Measurements from ENCODE around the gene SLC6A7. TPM values are rescaled to one million over a fixed set of nuclear protein-coding genes. Genes with fewer than 3 reads are reported as not detected.
A peak's percentile ranks its signal among the peaks of the same experiment; 100 is the strongest.

The SLC6A7 gene
- not detected for polyA plus RNA-seq (2013, experiment 1 of 2)
- polyA plus RNA-seq (2013, experiment 2 of 2), result not detected

GRCh38 chr5:150189728-150190502 is at the start of gene SLC6A7:
SLC6A7 (plus strand) TSS chr5:150190062; CDS start chr5:150190328, 266 bp downstream.
- no peaks in the 10 kb centered on the region for H3K9me3 ChIP-seq (ENCODE audit: insufficient read depth, low read depth, low read length)
- WGBS, result 3% methylated on average over 58 of the region's 58 CpGs
- H3K27ac ChIP-seq (ENCODE audit: low read depth, low read length), result no peak within 1 kb of the TSS
- H3K27me3 ChIP-seq (ENCODE audit: insufficient read depth, low read length), result peaks cover 84% of the 10 kb centered on the region
- peaks cover 19% of the 10 kb centered on the region; the same call in 1 of the 2 replicates for H3K4me1 ChIP-seq (ENCODE audit: insufficient read depth, low read length)
- no peak within 1 kb of the TSS for H3K9ac ChIP-seq (ENCODE audit: low read depth, low read length)
- no peaks in the 10 kb centered on the region for H3K36me3 ChIP-seq (ENCODE audit: insufficient read depth, low read length)
- H3K4me3 ChIP-seq (ENCODE audit: low read length), result peak within 1 kb of the TSS; percentile 50

GRCh38 chr5:150140830-150141229 is 49.0 kb upstream of the SLC6A7 start:
- no peaks in the 10 kb centered on the region for H3K9me3 ChIP-seq (ENCODE audit: insufficient read depth, low read depth, low read length)
- H3K36me3 ChIP-seq (ENCODE audit: insufficient read depth, low read length), result no peaks in the 10 kb centered on the region
- H3K4me1 ChIP-seq (ENCODE audit: insufficient read depth, low read length), result peaks cover 65% of the 10 kb centered on the region
- no peak overlapping the region for H3K27ac ChIP-seq (ENCODE audit: low read depth, low read length)
- H3K4me3 ChIP-seq (ENCODE audit: low read length), result no peak overlapping the region
- H3K9ac ChIP-seq (ENCODE audit: low read depth, low read length), result no peak overlapping the region
- H3K27me3 ChIP-seq (ENCODE audit: insufficient read depth, low read length), result no peaks in the 10 kb centered on the region
- WGBS, result 82% methylated on average over 11 of the region's 11 CpGs

DNA sequence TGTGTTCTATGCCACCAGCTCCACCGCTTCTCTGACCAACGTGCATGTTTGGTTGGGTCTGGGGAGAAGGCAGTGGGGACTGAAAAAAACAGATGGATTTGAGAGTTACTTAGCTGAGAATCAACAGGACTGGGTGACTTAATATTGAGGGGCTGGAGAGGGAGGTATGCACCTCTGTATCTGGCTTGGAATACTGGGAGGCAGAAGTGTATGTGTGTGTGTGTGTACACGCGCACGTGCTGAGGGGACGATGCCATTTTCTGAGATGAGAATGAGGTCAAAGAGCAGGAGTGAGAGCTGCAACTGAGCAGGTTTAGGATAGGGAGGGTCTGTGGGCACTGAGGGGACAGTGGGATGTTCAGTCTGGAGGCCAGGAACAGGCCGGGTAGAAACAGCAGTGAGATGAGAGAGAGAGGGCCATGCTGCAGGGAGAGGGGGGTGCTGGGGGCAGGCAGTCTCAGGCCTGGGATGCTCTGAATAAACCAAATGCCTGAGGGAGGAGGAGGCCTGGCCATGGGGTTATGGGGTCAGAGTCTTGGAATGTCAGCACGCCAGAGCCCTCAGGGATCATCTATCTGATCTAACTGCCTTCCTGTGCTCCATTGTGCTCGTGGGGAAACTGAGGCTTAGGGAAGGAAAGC is 48.2 kb upstream of the SLC6A7 start:
- no peak overlapping the region for H3K9ac ChIP-seq (ENCODE audit: low read depth, low read length)

GRCh38 chr5:150142185-150142958 is 47.5 kb upstream of the SLC6A7 start:
- WGBS, result 84% methylated on average over 14 of the region's 14 CpGs
- no peak overlapping the region for H3K9ac ChIP-seq (ENCODE audit: low read depth, low read length)
- H3K27me3 ChIP-seq (ENCODE audit: insufficient read depth, low read length), result no peaks in the 10 kb centered on the region
- no peak overlapping the region for H3K27ac ChIP-seq (ENCODE audit: low read depth, low read length)
- no peaks in the 10 kb centered on the region for H3K36me3 ChIP-seq (ENCODE audit: insufficient read depth, low read length)
- H3K9me3 ChIP-seq (ENCODE audit: insufficient read depth, low read depth, low read length), result no peaks in the 10 kb centered on the region
- H3K4me1 ChIP-seq (ENCODE audit: insufficient read depth, low read length), result peaks cover 52% of the 10 kb centered on the region
- no peak overlapping the region for H3K4me3 ChIP-seq (ENCODE audit: low read length)

More for the DNA sequence above, 48.2 kb upstream of the SLC6A7 start:
- Histone ChIP-seq H3K27ac (ENCODE audit: low read depth, low read length) (no peak overlapping the region), H3K9me3 (ENCODE audit: insufficient read depth, low read depth, low read length) (no peaks in the 10 kb centered on the region), H3K27me3 (ENCODE audit: insufficient read depth, low read length) (no peaks in the 10 kb centered on the region), H3K4me1 (ENCODE audit: insufficient read depth, low read length) (peaks cover 57% of the 10 kb centered on the region), H3K36me3 (ENCODE audit: insufficient read depth, low read length) (no peaks in the 10 kb centered on the region), H3K4me3 (ENCODE audit: low read length) (no peak overlapping the region)
- 71% methylated on average over 9 of the region's 9 CpGs for WGBS

- peaks cover 46% of the 10 kb centered on the region for H3K4me1 ChIP-seq (ENCODE audit: insufficient read depth, low read length)
- 93% methylated on average over 4 of the region's 4 CpGs for WGBS
Observed at GRCh38 chr5:150142959-150143349, 46.9 kb upstream of the SLC6A7 start.

GRCh38 chr5:150143350-150144245 is 46.3 kb upstream of the SLC6A7 start:
- no peak overlapping the region for H3K27ac ChIP-seq (ENCODE audit: low read depth, low read length)
- WGBS, result 68% methylated on average over 20 of the region's 20 CpGs
- H3K9me3 ChIP-seq (ENCODE audit: insufficient read depth, low read depth, low read length), result no peaks in the 10 kb centered on the region
- no peaks in the 10 kb centered on the region for H3K36me3 ChIP-seq (ENCODE audit: insufficient read depth, low read length)
- peaks cover 40% of the 10 kb centered on the region for H3K4me1 ChIP-seq (ENCODE audit: insufficient read depth, low read length)
- H3K9ac ChIP-seq (ENCODE audit: low read depth, low read length), result no peak overlapping the region
- H3K4me3 ChIP-seq (ENCODE audit: low read length), result no peak overlapping the region
- no peaks in the 10 kb centered on the region for H3K27me3 ChIP-seq (ENCODE audit: insufficient read depth, low read length)

More at GRCh38 chr5:150142959-150143349, 46.9 kb upstream of the SLC6A7 start:
- no peaks in the 10 kb centered on the region for H3K27me3 ChIP-seq (ENCODE audit: insufficient read depth, low read length)
- H3K4me3 ChIP-seq (ENCODE audit: low read length), result no peak overlapping the region
- H3K36me3 ChIP-seq (ENCODE audit: insufficient read depth, low read length), result no peaks in the 10 kb centered on the region
- H3K9ac ChIP-seq (ENCODE audit: low read depth, low read length), result no peak overlapping the region
- H3K9me3 ChIP-seq (ENCODE audit: insufficient read depth, low read depth, low read length), result no peaks in the 10 kb centered on the region
- no peak overlapping the region for H3K27ac ChIP-seq (ENCODE audit: low read depth, low read length)

DNA sequence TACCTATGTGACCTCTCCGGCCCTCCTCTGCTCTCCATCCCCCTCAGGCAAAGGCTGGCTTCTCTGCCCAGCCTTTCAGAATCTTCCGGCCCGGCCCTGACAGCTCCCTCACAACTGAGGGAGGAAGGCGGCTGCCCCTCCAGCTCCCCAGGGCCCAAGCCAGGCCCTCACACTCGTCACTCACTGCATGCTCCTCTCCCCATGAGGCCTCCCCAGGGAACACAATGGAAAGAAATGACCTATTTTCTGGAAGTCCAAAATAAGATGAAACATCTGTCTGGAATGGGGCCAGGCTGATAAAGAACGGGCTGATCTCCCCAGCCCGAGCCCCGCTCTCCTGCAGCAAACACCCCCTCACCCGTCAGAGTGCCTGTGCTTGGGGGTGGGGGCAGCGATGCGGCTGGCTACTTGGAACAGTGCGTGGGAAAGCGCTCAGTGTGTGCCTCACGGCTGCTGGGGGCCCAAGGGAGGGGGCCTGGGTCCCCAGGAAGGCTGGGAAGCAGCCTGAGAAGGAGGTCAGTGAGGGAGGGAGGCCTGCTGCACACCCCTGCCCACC is 45.5 kb upstream of the SLC6A7 start:
- 44% methylated on average over 14 of the region's 14 CpGs for WGBS
- Histone ChIP-seq H3K9me3 (ENCODE audit: insufficient read depth, low read depth, low read length) (no peaks in the 10 kb centered on the region), H3K4me1 (ENCODE audit: insufficient read depth, low read length) (peaks cover 32% of the 10 kb centered on the region), H3K27me3 (ENCODE audit: insufficient read depth, low read length) (no peaks in the 10 kb centered on the region), H3K9ac (ENCODE audit: low read depth, low read length) (no peak overlapping the region), H3K36me3 (ENCODE audit: insufficient read depth, low read length) (no peaks in the 10 kb centered on the region), H3K27ac (ENCODE audit: low read depth, low read length) (no peak overlapping the region), H3K4me3 (ENCODE audit: low read length) (no peak overlapping the region)

- no peak overlapping the region for H3K9ac ChIP-seq (ENCODE audit: low read depth, low read length)
- 59% methylated on average over 4 of the region's 4 CpGs for WGBS
- no peak overlapping the region for H3K4me3 ChIP-seq (ENCODE audit: low read length)
- H3K9me3 ChIP-seq (ENCODE audit: insufficient read depth, low read depth, low read length), result no peaks in the 10 kb centered on the region
- no peaks in the 10 kb centered on the region for H3K36me3 ChIP-seq (ENCODE audit: insufficient read depth, low read length)
- no peaks in the 10 kb centered on the region for H3K27me3 ChIP-seq (ENCODE audit: insufficient read depth, low read length)
- H3K4me1 ChIP-seq (ENCODE audit: insufficient read depth, low read length), result peaks cover 30% of the 10 kb centered on the region
- H3K27ac ChIP-seq (ENCODE audit: low read depth, low read length), result no peak overlapping the region
Observed at GRCh38 chr5:150144879-150145278, 45.0 kb upstream of the SLC6A7 start.

DNA sequence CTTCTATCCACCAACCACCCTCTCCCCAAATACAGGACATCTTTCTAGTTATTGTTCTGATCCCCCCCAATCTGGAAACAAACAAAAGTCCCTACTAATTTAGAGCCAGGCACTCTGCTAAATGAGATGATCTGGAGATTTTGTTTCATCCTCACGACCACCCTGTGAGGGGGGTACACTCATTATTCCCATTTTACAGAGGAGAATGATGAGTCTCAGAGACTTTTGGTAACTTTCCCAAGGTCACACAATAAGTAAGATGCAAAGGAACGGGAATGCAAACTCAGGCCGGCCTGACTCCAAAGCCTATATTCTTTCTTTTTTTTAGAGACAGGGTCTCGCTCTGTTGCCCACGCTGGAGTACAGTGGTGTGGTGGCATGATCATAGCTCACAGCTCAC is 43.6 kb upstream of the SLC6A7 start:
- no peaks in the 10 kb centered on the region for H3K9me3 ChIP-seq (ENCODE audit: insufficient read depth, low read depth, low read length)
- H3K9ac ChIP-seq (ENCODE audit: low read depth, low read length), result no peak overlapping the region
- peaks cover 26% of the 10 kb centered on the region for H3K4me1 ChIP-seq (ENCODE audit: insufficient read depth, low read length)
- no peaks in the 10 kb centered on the region for H3K27me3 ChIP-seq (ENCODE audit: insufficient read depth, low read length)
- no peaks in the 10 kb centered on the region for H3K36me3 ChIP-seq (ENCODE audit: insufficient read depth, low read length)
- WGBS, result 93% methylated on average over 5 of the region's 5 CpGs
- H3K4me3 ChIP-seq (ENCODE audit: low read length), result no peak overlapping the region
- H3K27ac ChIP-seq (ENCODE audit: low read depth, low read length), result no peak overlapping the region

GRCh38 chr5:150146862-150147601 is 42.8 kb upstream of the SLC6A7 start:
- Histone ChIP-seq H3K4me3 (ENCODE audit: low read length) (no peak overlapping the region), H3K27me3 (ENCODE audit: insufficient read depth, low read length) (no peaks in the 10 kb centered on the region), H3K4me1 (ENCODE audit: insufficient read depth, low read length) (peaks cover 21% of the 10 kb centered on the region), H3K27ac (ENCODE audit: low read depth, low read length) (no peak overlapping the region), H3K9ac (ENCODE audit: low read depth, low read length) (no peak overlapping the region), H3K36me3 (ENCODE audit: insufficient read depth, low read length) (no peaks in the 10 kb centered on the region), H3K9me3 (ENCODE audit: insufficient read depth, low read depth, low read length) (no peaks in the 10 kb centered on the region)
- 91% methylated on average over 14 of the region's 14 CpGs for WGBS
